Anterior cingulate cortex (tissue), 58 donors: Measurements from ENCODE around the gene MTUS2.

ENCODE experiments used
- DNase-seq, 58 donors: peaks; one replicate each; lab custom pipeline; 2025; lab: John Stamatoyannopoulos, UW

The MTUS2 gene

DNA sequence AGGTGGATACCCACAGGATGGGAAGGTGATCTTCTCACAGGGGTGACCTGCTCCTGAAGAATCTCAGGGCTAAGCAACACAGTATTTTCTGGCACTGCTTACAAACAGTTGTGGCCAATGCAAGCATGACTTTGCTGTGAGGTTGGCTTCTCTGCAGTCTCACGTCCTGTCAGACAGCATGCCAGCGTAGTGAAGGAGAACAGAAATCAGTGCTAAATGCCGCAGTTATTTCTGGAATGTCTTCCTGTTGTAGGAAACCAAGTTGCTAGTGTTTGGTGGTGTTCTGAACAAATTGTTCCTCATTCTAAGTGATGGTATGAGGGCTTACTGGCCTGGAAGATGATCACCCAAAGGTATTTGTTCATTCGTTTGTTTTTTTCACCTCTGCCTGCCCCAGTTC lies 320.1 kb downstream of the MTUS2 start:
- peak in 10 of 58 donors; percentile 7 to 40 (median 22) for DNase-seq

DNA sequence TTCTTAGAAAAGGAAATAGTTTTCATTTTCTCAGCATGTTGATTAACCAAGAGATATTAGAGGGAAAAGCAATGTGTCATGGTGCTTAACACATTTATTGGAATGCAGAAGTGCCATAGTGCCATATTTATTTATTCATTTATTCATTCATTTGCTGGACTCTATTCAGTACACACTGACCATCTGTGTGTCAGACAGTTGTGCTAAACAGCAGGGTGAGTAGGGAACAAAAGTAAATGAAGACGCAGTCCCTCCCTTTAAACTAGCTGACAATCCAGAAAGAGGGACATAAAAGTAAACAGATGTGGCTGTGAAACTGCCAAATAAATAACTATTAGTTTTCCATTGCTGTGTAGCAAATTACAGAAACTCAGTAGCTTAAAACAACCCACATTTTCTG lies 323.7 kb downstream of the MTUS2 start:
- DNase-seq = no peak

DNA sequence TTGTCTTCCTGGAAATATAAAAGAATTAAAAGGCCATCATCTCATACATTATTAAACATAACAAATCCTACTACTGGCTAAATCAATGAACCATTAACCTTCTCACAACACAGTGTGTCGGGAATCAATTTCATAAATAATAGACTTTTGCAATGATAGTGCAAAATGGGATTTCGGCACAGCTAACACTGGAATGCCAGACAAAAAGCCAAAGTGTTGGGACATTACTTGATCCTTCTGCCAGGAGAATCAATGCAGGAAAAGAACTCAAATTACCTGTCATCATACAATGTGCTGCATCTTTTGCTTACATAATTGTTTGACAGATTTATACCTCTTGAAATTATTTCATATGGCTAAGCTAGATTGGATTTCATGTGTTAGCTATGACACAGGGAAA lies 334.3 kb downstream of the MTUS2 start:
- no peak for DNase-seq

DNA sequence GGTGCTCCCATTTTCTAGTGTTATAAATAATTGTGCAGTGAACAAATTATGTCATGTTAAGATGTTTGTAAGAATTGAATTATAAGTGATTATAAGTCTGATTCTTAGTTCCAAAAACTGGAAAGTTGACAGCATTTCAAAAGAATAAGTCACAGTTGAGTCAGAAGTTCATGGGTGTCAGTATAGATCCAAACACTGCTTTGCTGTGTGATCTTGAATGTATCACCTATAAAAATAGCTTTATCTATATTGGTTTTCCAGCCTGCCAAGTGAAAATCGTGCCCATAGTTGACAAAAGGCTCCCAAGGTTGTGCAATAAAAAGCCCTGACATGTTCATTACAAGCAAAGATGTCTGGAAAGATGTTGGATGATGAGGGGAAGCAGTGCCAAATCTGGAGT lies 336.0 kb downstream of the MTUS2 start:
- DNase-seq = no peak

DNA sequence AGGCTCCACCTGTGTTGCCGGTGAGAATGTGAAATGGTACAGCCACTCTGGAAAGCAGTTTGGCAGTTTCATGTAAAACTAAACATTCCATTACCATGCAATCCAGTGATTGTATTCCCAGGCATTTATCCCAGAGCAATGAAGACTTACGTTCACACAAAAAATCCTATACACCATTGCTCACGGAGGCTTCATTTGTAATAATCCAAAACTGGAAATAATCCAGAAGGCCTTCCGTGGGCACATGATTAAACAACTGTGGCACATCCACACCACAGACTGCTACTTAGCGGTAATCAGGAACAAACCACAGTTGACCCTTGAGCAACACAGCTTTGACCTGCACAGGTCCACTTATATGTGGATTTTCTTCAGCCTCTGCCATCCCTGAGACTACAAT lies 339.7 kb downstream of the MTUS2 start:
- DNase-seq = no peak

DNA sequence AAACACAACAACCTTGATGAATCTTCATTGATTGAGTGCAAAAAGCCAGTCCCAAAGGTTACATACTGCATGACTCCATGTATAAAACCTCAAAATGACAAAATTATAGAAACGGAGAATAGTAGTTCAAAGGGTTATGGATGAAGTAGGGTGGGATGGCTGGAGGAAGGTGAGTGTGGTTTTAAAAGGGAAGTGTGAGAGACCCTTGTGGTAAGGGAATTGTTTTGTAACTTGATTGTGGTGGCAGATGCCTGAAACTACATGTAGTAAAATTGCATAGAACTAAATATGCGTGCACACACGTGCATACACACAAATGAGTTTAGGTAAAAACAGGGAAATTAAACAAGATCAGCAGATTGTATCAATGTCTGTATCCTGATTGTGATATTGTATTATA lies 340.7 kb downstream of the MTUS2 start:
- DNase-seq = no peak

DNA sequence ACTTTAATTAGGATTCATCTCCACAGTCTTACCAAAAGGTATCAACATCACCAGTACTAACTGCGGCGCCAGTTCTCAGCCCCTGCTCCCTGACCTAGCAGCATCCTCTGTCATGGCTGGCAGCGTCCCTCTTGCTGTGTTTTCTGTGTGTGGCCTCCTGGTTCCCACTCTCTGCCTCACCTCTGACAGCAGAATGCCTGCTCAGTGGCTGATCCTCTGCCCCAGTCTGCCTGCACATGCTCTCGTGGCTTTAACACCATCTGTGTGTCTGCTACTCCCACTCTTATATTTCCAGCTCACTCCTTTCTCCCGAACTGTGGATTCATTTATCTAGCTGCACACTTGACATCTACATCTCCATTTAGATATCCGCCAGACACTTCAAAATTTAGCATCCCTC lies 341.5 kb downstream of the MTUS2 start:
- peak in 2 of 58 donors; percentile 3 to 8 for DNase-seq

DNA sequence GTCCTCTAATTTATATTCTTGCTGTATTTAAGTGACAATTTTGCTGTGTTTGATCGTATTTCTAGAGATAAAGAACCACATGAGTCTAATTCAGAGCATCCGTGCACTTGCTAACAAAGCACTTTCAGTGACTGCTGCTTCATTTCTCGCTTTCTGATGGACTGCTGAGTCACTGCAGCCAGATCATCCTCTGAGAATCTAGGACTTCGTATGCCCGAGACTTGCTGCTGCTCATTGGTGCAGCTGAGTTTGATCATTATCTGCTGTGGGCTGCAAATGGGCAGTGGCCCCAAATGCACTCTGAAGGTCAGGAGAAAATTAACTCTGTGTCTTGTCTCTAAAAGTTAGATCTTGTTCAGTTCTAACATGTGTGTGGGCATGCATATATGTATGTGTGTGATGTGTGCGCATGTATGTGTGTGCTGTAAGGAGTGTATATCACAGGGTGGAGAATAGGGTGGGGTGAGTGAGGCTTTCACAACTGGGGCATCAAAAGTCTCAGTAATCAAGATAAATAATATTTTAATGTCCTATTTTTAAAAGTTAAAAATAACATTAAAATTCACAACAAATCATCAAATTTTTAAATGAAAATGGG lies 342.6 kb downstream of the MTUS2 start:
- DNase-seq = peak in 6 of 58 donors; percentile 3 to 34 (median 10)

DNA sequence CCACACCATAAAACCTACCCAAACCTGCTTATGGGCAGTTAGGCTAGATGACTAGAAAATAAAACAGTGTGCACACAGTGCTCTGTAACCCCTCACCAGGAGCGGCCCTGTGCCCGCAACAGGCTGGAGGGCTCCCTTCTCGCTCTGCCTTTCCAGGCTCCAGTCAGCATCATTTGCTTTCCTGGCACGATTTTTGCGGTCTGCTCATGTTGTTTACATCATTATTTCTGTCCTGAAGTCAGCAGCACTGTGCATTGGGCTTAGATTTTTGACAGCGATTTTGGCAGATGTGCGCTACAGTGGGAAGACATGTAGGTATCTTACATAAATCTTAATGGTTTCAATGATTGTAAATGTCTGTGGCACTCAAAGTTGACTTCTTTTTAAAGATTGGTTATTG lies 344.0 kb downstream of the MTUS2 start:
- DNase-seq = peak in 1 of 58 donors; percentile 2

DNA sequence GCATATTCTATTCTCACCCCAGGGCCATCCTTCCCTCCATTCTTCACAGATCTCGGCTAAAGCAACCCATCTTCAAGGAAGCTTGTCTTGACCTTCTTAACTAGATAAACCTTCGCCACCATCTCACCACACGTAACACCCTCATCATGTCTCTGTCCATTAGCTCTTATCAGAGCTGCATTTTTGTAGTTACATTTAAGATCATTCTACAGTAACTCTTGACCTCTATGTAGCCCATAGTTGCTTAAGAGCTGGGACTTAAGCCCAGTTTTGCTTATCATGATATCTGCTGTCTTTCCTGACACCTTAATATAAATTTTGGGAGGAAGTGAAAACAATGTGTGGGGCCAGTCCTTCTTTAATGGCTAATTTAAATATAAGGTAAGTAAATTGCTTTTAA lies 345.1 kb downstream of the MTUS2 start:
- no peak for DNase-seq

DNA sequence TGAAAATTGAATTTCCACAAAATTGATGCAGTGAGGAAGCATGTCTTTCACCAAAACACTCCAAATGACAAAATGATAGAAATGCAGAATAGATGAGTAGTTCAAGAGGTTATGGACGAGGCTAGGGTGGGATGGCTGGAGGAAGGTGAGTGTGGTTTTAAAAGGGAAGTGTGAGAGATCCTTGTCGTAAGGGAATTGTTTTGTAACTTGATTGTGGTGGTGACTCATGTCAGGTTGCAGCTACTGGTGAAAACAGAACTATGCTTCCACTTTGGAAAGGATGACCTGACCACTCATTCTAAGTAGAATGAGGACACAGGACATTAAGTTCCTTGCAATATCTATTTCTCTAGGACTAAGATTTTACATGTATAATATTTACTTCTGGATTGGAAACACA lies 345.7 kb downstream of the MTUS2 start:
- DNase-seq = no peak

DNA sequence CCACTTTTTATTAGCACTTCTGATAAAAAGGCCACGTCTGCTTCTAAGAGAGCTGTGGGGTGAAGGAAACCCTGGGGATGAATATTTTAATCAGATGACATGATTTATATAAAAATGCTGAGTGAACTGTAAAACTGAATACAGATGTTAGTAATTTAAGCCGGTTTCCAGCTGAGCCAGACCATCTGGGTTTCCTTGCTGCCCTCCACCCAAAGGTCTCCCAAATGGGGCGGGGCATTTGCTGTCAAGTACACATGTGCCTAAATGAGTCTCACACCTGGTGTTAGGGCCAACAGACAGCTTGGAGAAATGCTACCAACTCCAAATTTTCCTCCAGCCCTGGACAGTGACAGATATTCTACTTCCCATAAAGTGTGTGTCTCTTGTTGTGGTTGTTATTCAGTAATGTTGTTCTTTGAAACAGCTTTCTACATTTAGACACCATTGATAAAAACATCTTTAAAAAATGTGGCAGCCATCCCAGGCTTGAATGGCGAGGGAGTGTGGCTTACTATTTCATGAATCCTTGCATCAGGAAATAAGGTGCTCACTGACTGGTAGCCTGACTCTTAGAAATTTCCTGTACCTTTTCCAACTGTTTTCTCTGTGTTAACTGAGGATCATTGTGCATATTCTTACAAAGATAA lies 350.4 kb downstream of the MTUS2 start:
- DNase-seq = no peak

DNA sequence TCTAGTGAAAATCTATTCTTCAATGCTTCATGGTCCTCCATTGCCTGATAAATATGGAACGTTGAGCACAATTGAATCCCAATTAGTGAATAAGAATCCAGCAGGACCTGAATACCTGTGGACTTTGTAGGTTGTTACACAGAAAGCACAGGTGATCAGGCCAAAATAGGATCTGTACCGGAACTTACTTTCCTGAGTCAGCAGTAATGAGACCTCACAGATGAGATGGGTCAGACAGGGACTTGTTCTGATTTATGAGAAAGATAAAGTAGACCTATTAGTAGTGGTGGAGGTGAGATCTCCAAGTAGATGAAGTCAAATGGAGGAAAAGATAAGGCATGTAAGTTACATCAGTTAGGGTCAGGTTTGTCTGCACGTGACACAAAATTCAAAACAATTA lies 351.1 kb downstream of the MTUS2 start:
- DNase-seq = no peak

DNA sequence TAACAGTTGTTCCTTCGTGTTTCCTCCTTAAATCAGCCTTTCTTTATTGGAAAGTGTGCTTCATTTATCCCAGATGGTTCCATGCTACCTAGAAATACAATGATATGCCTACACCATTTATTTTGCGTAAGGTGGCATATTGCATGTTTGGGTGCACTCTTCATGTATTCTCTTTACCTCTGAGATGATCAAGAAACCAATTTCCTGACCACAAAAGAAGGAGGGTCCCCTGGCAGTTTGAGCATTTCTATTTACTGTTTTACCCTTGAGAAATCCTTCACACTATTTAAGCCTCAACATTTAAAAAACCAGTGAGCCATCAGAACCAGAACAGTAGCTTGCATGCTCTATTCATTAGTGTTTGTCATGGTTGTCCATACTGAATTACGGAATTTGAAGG lies 354.0 kb downstream of the MTUS2 start:
- DNase-seq = no peak

DNA sequence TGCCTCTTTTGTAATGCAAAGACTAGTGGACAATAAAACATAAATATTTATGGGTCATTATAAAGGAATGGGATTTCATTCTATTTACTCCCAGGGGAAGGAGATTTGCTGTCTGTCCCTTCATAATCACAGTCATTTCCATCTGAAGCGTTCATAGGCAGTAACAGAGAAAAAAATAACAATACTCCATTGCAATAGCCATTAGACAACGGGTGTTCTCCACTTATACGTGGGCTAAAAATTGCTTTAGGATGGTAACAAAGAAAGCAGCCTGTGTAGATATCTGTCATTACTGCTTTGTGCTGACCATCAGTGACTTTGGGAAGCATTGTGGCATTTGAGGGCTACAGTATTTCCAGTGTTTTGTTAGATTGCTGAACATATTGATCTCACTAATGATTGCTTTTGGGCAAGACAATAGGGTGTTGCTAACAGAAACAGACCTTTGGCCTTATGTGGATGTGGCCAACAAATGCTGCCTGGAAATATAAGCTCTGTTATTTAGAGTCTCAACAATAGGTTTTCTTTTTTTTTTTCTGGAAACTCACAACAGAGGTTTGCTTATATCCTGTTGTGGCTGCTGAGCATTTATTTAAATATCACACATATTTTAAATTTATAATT lies 355.2 kb downstream of the MTUS2 start:
- no peak for DNase-seq

DNA sequence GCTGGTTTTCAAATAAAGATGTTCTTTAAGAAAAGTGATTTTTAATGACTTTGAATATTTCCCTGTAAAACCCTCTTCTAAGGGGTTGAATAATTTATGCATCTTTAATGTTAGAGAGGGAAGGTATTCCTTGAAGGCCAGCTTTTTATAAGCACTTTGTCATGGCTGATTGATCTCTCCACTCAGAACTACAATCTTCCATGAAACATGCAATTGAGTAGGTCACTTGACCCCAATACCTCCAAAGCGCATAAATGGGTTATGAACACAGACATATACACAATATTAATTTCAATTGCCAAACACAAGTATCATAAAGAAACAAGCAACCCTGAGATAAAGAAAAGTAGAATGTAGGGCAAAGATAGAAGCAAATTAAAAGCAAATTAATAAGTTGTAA lies 359.9 kb downstream of the MTUS2 start:
- no peak for DNase-seq

DNA sequence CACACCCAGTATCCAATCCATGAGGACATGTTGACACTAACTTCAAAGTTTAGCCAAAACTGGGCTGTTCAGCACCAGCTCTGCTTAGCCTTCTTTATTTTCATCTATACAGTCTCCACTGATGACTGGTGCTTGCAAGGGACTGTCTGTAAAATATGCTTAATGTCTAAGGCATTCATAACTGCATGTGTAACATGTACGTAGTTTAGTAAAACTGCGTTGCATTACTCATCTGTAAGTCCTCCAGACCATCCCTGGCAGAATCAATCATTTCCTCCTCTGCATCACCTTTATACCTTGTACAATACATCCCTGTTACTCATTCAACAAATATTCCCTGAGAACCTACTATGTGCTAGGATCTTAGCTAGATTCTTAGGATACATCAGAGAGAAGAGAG lies 362.1 kb downstream of the MTUS2 start:
- no peak for DNase-seq

DNA sequence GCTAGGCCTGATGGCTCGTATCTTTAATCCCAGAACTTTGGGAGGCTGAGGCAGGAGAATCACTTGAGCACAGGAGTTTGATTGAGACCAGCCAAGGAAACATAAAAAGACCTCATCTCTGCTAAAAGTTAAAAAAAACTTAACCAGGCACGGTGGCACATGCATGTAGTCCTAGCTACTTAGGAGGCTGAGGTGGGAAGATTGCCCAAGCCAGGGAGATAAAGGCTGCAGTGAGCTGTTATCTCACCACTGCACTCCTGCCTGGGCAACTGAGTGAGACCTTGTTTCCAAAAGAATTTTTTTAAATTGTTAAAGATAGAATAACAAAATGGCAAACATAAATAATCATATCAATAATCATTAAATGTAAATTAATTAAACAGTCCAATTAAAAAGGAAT lies 365.8 kb downstream of the MTUS2 start:
- no peak for DNase-seq

DNA sequence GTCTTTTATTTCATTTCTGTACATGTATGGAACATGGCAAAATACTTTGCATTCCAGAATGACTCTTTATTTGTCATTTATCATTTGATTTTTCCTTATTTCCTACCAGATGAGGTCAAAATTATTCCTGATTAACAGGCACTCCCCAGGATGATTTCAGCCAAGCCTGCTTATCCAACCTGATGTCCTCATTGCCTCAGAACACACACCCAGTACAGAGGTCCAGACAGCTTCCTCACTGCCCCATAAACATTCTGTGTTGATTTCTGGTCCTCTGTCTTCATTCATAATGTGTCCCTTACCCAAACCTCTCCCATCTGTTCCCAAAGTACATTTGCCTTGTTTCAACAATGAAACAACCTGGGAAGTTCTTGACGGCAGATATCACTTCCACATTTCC lies 367.4 kb downstream of the MTUS2 start:
- DNase-seq = no peak

DNA sequence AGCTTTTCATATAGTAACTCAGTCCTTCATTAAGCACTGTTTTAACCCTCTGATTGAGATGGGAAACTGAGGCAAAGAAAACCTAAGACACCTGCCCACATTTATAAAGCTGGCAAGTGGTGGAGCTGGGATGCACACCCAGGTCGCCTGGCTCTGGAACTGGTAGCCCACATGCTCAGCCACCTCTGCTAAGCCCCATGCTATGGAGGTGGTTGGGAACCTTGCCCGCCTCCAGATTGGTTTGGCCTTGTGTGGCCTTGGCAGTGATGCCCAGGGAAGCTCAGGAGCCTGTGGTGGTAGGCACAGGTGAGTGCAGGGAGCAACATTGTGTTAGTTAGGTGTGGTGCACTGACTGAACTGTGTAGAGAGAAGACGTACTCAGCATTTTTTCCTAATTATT lies 370.2 kb downstream of the MTUS2 start:
- DNase-seq = no peak

DNA sequence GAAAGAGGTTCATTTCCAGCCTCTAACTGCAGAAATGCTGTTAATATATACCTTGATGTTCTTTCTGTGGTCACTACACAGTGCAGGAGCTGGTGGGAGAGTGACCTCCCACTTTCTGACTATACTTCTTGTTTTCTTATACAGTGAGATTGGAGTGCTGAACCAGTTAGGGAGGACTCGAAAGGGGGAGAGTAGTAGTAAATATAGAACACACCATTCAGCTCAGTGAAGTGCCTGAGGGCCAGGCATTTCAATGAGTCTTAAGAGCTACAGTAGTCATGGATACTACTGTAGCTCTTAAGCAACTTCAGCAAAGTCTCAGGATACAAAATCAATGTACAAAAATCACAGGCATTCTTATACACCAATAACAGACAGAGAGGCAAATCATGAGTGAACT lies 372.9 kb downstream of the MTUS2 start:
- no peak for DNase-seq

DNA sequence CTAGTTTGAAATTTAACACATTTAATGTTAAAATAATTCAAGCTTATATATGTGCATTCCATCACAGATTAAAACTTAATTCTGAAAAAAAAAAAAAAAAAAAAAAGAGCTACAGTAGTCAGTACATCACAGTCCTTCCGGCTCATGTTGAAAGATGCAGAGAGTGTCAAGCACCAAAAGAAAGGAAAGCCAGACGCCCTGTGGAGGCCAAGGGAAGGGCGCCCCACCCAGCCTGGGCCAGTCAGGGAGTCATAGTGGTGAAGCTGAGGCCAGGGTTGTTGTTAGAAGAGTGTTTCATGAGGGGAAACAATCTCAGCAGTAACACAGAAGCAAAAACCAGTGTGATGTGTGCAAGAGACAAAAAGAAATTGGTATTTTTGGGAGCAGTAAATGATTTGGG lies 375.3 kb downstream of the MTUS2 start:
- DNase-seq = no peak
